B cell (primary cell): Measurements from ENCODE around the gene PDPK1. TPM values are rescaled to one million over a fixed set of nuclear protein-coding genes. Genes with fewer than 3 reads are reported as not detected.

Experiments used
- ATAC-seq: fragments of 200-7000 bp; cut with Tn5 transposase; one replicate; pipeline ENCODE4 v1.10.0; 2021; ENCODE audit warnings: low read depth, mild to moderate bottlenecking, moderate number of reproducible peaks, moderate library complexity
- CTCF ChIA-PET: fragments of 350-600 bp; sonication (Branson Sonifier 250); formaldehyde crosslinking; loops from one replicate; lab custom pipeline; 2021; ENCODE audit warnings: antibody characterized with exemption, inconsistent platforms; lab: Charles Lee
- POLR2A ChIA-PET: fragments of 350-600 bp; sonication (Branson Sonifier 250); formaldehyde crosslinking; loops from one replicate; lab custom pipeline; 2021; ENCODE audit warnings: antibody characterized with exemption; lab: Charles Lee
- DNase-seq: peaks from one replicate; pipeline ENCODE4 v3.0.0; 2013
- H2AFZ ChIP-seq: 2 replicates; pipeline ENCODE4 v1.6.1; 2012; ENCODE audit warnings: mild to moderate bottlenecking, low read depth, low read length; ENCODE audit not compliant: insufficient read depth, poor library complexity, severe bottlenecking
- H3K27ac ChIP-seq, 2 donors: 1 replicate in 1 of 2; 2 replicates in 1 of 2; pipeline ENCODE4 v1.5.1; 2012 to 2013; ENCODE audit warnings: low read length in 2 of 2, mild to moderate bottlenecking in 2 of 2, moderate library complexity in 1 of 2
- H3K27me3 ChIP-seq, 4 experiments: fragments of 200-600 bp in 1 of 4; sonication (generic) in 1 of 4; replicated peaks in 1 of 4; 1 replicate in 2 of 4; 2 replicates in 2 of 4; pipeline versions ENCODE4 v1.6.1 to v1.7.0; 2013 to 2016; ENCODE audit warnings: low read length in 3 of 4, mild to moderate bottlenecking in 2 of 4, mixed read lengths in 1 of 4, moderate library complexity in 1 of 4; ENCODE audit not compliant: insufficient read depth in 4 of 4, control insufficient read depth in 3 of 4; ENCODE audit errors: control extremely low read depth in 1 of 4
- H3K36me3 ChIP-seq, 2 experiments: replicated peaks in 1 of 2; 1 replicate in 1 of 2; 2 replicates in 1 of 2; pipeline versions ENCODE4 v1.6.1 to v1.7.1; 2013; ENCODE audit warnings: low read length in 1 of 2; ENCODE audit not compliant: insufficient read depth in 2 of 2, control insufficient read depth in 1 of 2; ENCODE audit errors: control extremely low read depth in 1 of 2, extremely low read depth in 1 of 2
- H3K4me1 ChIP-seq, 2 donors: fragments of 200-600 bp in 1 of 2; sonication (generic) in 1 of 2; 1 replicate in 1 of 2; 2 replicates in 1 of 2; pipeline versions ENCODE4 v1.5.1 to v1.6.1; 2013 to 2017; ENCODE audit warnings: low read length in 2 of 2; ENCODE audit not compliant: control insufficient read depth in 2 of 2, insufficient read depth in 2 of 2
- H3K4me2 ChIP-seq: replicated peaks from 2 replicates; pipeline ENCODE3; 2012; ENCODE audit warnings: mild to moderate bottlenecking, low read depth, low read length; ENCODE audit not compliant: poor library complexity, severe bottlenecking
- H3K4me3 ChIP-seq, 5 experiments: fragments of 200-600 bp in 1 of 5; sonication (generic) in 1 of 5; 1 replicate in 3 of 5; 2 replicates in 2 of 5; pipeline versions ENCODE4 v1.5.1 to v1.7.0; 2011 to 2016; ENCODE audit warnings: low read length in 4 of 5, mild to moderate bottlenecking in 4 of 5, low read depth in 2 of 5, control low read depth in 1 of 5, moderate library complexity in 1 of 5; ENCODE audit not compliant: insufficient read depth in 1 of 5; ENCODE audit errors: control extremely low read depth in 1 of 5, extremely low read depth in 1 of 5
- H3K79me2 ChIP-seq: fragments of 200-600 bp; sonication (generic); one replicate; pipeline ENCODE4 v1.6.0; 2016; ENCODE audit warnings: low read length; ENCODE audit not compliant: control insufficient read depth, insufficient read depth
- H3K9ac ChIP-seq: fragments of 200-600 bp; sonication (generic); 2 replicates; pipeline ENCODE4 v1.6.1; 2017; ENCODE audit warnings: mild to moderate bottlenecking, low read length, moderate library complexity
- H3K9me3 ChIP-seq, 3 donors: one replicate each; pipeline versions ENCODE4 v1.6.1 to v1.7.1; 2013; ENCODE audit warnings: low read length in 2 of 3; ENCODE audit not compliant: control insufficient read depth in 2 of 3, insufficient read depth in 1 of 3; ENCODE audit errors: control extremely low read depth in 1 of 3
- H4K20me1 ChIP-seq: 2 replicates; pipeline ENCODE4 v1.6.0; 2012; ENCODE audit warnings: mild to moderate bottlenecking, low read length; ENCODE audit not compliant: insufficient read depth, control insufficient read depth, poor library complexity, severe bottlenecking
- H3K27ac Mint-ChIP-seq: one replicate; pipeline ENCODE4 v1.8.0; 2021; ENCODE audit warnings: mixed read lengths
- H3K27me3 Mint-ChIP-seq: one replicate; pipeline ENCODE4 v1.8.0; 2021; ENCODE audit warnings: mixed read lengths
- H3K4me1 Mint-ChIP-seq: one replicate; pipeline ENCODE4 v1.8.0; 2021; ENCODE audit warnings: mixed read lengths
- H3K4me3 Mint-ChIP-seq: one replicate; pipeline ENCODE4 v1.8.0; 2021; ENCODE audit warnings: mixed read lengths
- H3K9me3 Mint-ChIP-seq: one replicate; pipeline ENCODE4 v1.8.0; 2022; ENCODE audit warnings: mixed read lengths; ENCODE audit not compliant: insufficient read depth
- CTCF ChIP-seq: fragments of 200-600 bp; IDR thresholded peaks from one replicate; pipeline ENCODE4 v1.8.0; 2022; ENCODE audit warnings: antibody characterized with exemption, mild to moderate bottlenecking
- EZH2 ChIP-seq: IDR thresholded peaks from 2 replicates; pipeline ENCODE4 v1.6.1; 2012; ENCODE audit warnings: borderline replicate concordance, low read depth, mild to moderate bottlenecking, moderate library complexity, low read length; ENCODE audit not compliant: insufficient read depth, poor library complexity, severe bottlenecking
- whole genome bisulfite sequencing: methylation state at CpG from one replicate; pipeline ENCODE4 v1.1.5; 2013; ENCODE audit warnings: missing lambda C conversion rate; ENCODE audit not compliant: insufficient coverage; 5-methylcytosine and 5-hydroxymethylcytosine counted together
- intact Hi-C: fragments of 100-400 bp; cut with micrococcal nuclease; formaldehyde crosslinking; loops from one replicate; pipeline ENCODE4 v1.10.0; 2022
- polyA plus RNA-seq: library from polyadenylated mRNA; depleted of rRNA; stranded (reverse); fragments of >200 nt; gene quantifications from 2 replicates; pipeline ENCODE4 v1.2.3, GENCODE V29; 2012
- total RNA-seq, 2 donors: library from RNA; stranded (reverse); fragments of 120-200 nt in 1 of 2; gene quantifications; 1 replicate in 1 of 2; 2 replicates in 1 of 2; pipeline versions ENCODE4 v1.2.3 to v1.2.4, GENCODE V29; 2013 to 2022

Gene PDPK1
- total and polyA plus RNA-seq, 2 donors (not counting 1 experiment from before 2014, with no cell fraction given), result 32.5 to 84.1 TPM

- Histone ChIP-seq H3K4me3 (peak within 1 kb of the TSS in 4 of 5 experiments; percentile 80 to 93 (median 88)), H4K20me1 (peaks cover 16% of the 10 kb centered on the region), H3K9me3 (no peaks in the 10 kb centered on the region), H3K79me2 (peaks cover 37% of the 10 kb centered on the region), H3K36me3 (peaks cover 0 to 35% of the 10 kb centered on the region in 2 experiments), H2AFZ (peak within 1 kb of the TSS; percentile 32), H3K4me1 (peaks cover 8 to 24% of the 10 kb centered on the region in 2 donors), H3K9ac (peak within 1 kb of the TSS; percentile 81), H3K27ac (peak within 1 kb of the TSS; percentile 96 to 100), H3K4me2 (peak within 1 kb of the TSS; percentile 98), H3K27me3 (no peaks in the 10 kb centered on the region)
- ATAC-seq, result no peak
- Mint-ChIP-seq H3K27me3 (no peaks in the 10 kb centered on the region), H3K27ac (peak within 1 kb of the TSS; percentile 97), H3K4me3 (peak within 1 kb of the TSS; percentile 94), H3K4me1 (peaks cover 19% of the 10 kb centered on the region), H3K9me3 (no peaks in the 10 kb centered on the region)
- ChIA-PET POLR2A (interaction anchor here (0.6 to 3.4 kb wide), 4 partner anchors 10 to 150 kb away, joined by 3 to 66 read pairs (median 15); partner anchors contain the start of genes AMDHD2 and ATP6V0C), CTCF (interaction anchor here (1.0 to 2.0 kb wide), 3 partner anchors 11 to 30 kb away, joined by 3 to 11 read pairs (median 8); partner anchors contain the start of gene AMDHD2)
- no peak for TF ChIP-seq CTCF
- TF ChIP-seq EZH2, result no peak
- DNase-seq, result no peak
- WGBS, result 4% methylated on average over 8 of the region's 11 CpGs
- intact Hi-C loops, result no loop called here
These were observed 6.5 kb upstream of the PDPK1 start, which contains the start of gene CEMP1 for GRCh38 chr16:2531371-2531695. Gene CEMP1, minus strand, starts transcription at chr16:2531408. Its CDS starts 335 bp downstream, at chr16:2531073.
